GM18508 (cell line): ENCODE data around the gene GARIN5B.

Source experiments
- ATAC-seq: cut with Tn5 transposase; IDR thresholded peaks from one replicate; pipeline ENCODE4 v1.9.1; 2021; ENCODE audit warnings: moderate number of reproducible peaks; ENCODE audit not compliant: insufficient read depth, unreplicated experiment

The GARIN5B gene

GRCh38 chr19:55352549-55353145 lies 10.4 kb downstream of the GARIN5B start:
- no peak for ATAC-seq

- ATAC-seq: no peak
These were observed 11.0 kb downstream of the GARIN5B start for GRCh38 chr19:55352040-55352439.

GRCh38 chr19:55350620-55351315 lies 12.3 kb downstream of the GARIN5B start:
- no peak for ATAC-seq

GRCh38 chr19:55348317-55349034 lies 14.6 kb downstream of the GARIN5B start:
- ATAC-seq: no peak

GRCh38 chr19:55347442-55348009 lies 15.5 kb downstream of the GARIN5B start:
- no peak for ATAC-seq

- no peak for ATAC-seq
These were observed 16.2 kb downstream of the GARIN5B start for GRCh38 chr19:55346725-55347441.

GRCh38 chr19:55345818-55346724 lies 17.0 kb downstream of the GARIN5B start:
- ATAC-seq: no peak

- ATAC-seq: no peak
These were observed 17.8 kb downstream of the GARIN5B start for GRCh38 chr19:55345101-55345817.

- ATAC-seq: no peak
These were observed 18.6 kb downstream of the GARIN5B start for GRCh38 chr19:55344444-55344843.

- ATAC-seq: no peak
These were observed 21.2 kb downstream of the GARIN5B start for GRCh38 chr19:55341595-55342531.

GRCh38 chr19:55341171-55341588 lies 21.9 kb downstream of the GARIN5B start:
- no peak for ATAC-seq

- ATAC-seq: no peak
These were observed 22.3 kb downstream of the GARIN5B start for GRCh38 chr19:55340784-55341147.

- no peak for ATAC-seq
These were observed 22.9 kb downstream of the GARIN5B start for GRCh38 chr19:55339889-55340783.

- peak; percentile 81 for ATAC-seq
These were observed 23.8 kb downstream of the GARIN5B start, which contains the start of gene KMT5C for GRCh38 chr19:55339105-55339888. KMT5C (plus strand) TSS chr19:55339876; CDS start chr19:55341937, 2,061 bp downstream.

GRCh38 chr19:55336101-55336500 lies 27.0 kb downstream of the GARIN5B start:
- no peak for ATAC-seq

GRCh38 chr19:55333870-55334269 lies 29.2 kb downstream of the GARIN5B start:
- no peak for ATAC-seq
